GM18498 (cell line): ENCODE results near the gene MEI1.

ENCODE experiments used
- ATAC-seq: cut with Tn5 transposase; IDR thresholded peaks from one replicate; pipeline ENCODE4 v1.9.1; 2021; ENCODE audit warnings: mild to moderate bottlenecking, moderate library complexity; ENCODE audit not compliant: unreplicated experiment

Gene MEI1

DNA sequence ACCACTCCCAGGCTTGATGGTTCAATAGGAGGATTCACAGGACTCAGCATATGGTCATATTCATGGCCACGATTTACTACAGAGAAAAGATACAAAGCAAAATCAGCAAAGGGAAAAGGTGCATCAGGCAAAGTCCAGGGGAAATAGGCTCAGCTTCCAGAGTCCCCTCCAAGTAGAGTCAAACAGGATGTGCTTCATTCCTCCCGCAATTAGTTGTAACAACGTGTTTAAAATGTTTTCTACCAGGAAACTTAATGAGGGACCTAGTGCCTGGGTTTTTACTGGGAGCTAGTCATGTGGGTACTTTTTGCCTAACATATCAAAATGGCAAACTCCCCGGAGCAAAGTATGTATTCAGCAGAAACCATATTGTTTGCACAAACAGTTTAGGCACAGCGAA is 118.7 kb downstream of the MEI1 start:
- ATAC-seq: no peak

GRCh38 chr22:41818596-41818995 is 119.3 kb downstream of the MEI1 start:
- ATAC-seq: no peak

DNA sequence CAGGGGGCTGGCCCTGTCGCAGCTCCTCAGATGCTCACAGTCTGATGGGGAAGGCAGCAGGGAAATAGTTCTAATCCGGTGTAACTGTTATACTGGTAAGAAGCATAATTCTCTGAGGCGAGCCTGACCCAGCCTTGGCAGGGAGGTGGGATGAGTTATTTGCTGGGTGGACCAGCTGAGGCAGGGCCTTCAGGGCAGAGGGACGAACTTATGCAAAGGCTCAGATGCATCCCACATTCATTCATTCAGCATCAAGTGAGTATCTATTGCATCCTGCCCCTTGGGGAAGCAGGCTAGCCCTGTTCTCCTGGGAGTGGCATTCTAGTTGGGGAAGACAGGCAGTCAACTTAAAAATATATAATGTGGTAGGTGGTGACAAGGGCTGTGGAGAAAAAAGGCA is 120.0 kb downstream of the MEI1 start:
- ATAC-seq: no peak

GRCh38 chr22:41820447-41820846 is 121.1 kb downstream of the MEI1 start:
- ATAC-seq: no peak

- no peak for ATAC-seq
Observed at GRCh38 chr22:41821471-41822316, 122.4 kb downstream of the MEI1 start.

DNA sequence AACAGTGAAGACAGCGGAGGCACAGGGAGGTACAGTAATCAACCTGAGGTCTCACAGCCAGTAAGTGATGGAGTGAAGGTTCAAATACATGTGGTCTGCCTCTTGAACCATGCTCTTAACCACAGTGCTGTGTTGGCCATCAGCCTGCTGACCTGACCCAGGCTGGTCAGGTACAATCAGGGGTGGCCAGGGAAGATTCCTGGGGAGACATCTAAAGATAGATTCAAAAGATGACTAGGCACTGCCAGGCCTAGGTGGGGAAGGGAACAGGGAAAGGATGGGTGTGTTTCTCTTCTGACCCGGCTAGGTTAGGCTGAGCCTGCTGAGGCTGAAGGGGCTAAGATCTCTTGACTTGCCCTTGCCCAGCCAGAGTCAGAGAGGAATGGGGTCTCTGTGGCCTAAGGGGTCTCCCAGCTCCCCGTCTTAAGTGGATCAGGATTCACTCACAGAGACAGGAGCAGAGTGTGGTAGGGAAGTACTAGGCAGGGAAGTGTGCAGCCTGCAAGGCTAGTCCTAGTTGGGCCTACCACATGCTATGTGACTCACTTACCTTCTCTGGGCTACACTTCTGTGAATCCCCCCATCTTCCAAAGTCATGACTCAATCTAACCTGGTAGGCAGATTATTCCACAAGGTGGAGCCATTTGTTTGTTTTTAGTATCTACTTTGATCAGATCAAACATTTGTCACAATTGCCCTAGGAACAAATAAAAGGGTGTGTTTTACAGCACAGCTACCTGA is 123.2 kb downstream of the MEI1 start:
- ATAC-seq: no peak

DNA sequence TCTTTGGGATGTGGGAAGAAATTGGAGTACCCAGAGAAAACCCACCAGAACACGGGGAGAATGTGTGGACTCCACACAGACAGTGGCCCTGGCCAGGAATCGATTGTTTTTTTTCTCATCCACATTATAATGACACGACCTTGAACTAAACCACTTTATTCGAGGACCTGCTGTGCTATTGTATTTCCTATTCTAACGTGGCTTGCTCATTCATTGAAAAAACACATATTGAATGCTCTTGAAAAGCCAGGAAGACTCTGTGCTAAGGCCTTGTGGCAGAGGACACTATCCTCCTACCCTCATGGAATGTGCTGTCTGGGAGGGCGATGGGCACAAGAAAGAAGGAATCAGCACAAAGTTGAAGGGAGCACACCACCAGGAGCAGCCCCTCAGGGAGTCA is 124.5 kb downstream of the MEI1 start:
- no peak for ATAC-seq

DNA sequence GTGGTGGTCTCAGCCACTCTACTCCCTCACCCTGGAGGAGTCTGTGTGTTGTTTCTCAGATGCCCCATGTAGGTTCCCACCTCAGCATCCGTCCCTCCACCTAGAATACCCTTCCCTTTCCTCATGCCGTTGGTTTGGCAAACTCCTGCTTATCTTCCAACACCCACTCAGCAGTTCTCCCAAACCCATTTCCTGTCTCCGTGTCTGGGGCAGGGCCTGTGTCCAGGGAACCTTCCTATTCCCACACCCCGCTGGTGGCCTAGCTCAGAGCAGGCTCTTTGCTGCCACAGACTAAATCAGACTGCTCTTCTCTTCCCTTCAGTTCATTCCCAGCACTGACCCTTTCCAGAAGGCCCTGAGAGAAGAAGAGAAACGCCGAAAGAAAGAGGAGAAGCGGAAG is 126.1 kb downstream of the MEI1 start:
- ATAC-seq: no peak

- ATAC-seq: no peak
Observed at GRCh38 chr22:41826021-41826420, 126.7 kb downstream of the MEI1 start.

GRCh38 chr22:41826430-41827383 is 127.4 kb downstream of the MEI1 start:
- ATAC-seq: no peak

GRCh38 chr22:41827671-41828070 is 128.4 kb downstream of the MEI1 start:
- no peak for ATAC-seq

DNA sequence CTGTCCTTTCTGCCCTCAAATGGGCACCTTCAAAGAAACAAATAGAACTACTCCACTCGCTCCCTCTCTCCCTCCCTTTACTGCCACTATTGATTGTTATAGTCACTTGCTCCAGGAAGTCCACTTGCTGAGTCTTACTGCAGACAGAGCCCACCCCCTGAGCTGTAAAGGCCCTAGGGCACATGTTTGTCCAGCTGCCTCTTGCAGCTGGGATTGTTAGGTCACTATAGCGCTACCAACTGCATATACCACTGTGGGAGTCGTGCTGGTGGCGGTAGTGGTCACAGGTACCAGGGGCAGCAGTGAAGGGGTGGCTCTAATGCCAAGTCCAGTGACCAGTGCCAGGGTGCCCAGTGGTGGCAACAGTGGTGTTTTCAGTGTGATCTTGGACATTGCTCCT is 129.2 kb downstream of the MEI1 start:
- no peak for ATAC-seq

GRCh38 chr22:41830174-41830573 is 130.9 kb downstream of the MEI1 start:
- no peak for ATAC-seq

DNA sequence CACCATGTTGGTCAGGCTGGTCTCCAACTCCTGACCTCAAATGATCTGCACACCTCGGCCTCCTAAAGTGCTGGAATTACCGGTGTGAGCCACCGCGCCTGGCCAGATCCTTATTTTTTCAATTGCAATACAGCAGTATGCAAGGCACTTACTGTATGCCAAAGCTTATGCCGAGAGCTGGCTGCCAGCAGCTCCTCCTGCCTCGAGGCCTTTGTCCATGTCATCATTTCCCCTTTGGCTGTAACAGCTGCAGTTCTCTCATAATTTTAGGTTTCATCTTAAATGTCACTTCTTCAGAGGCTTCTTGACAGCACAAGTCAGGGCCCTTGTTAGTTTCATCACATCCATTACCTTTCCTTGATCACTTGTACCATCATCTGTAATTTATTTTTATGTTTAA is 132.1 kb downstream of the MEI1 start:
- ATAC-seq: no peak

- no peak for ATAC-seq
Observed at GRCh38 chr22:41831828-41832552, 132.7 kb downstream of the MEI1 start.

GRCh38 chr22:41832553-41833368 is 133.5 kb downstream of the MEI1 start, which contains the start of gene SREBF2:
TSS of gene SREBF2 (plus strand) at chr22:41833105. CDS start at chr22:41833271, 166 bp downstream.
- peak; percentile 87 for ATAC-seq

DNA sequence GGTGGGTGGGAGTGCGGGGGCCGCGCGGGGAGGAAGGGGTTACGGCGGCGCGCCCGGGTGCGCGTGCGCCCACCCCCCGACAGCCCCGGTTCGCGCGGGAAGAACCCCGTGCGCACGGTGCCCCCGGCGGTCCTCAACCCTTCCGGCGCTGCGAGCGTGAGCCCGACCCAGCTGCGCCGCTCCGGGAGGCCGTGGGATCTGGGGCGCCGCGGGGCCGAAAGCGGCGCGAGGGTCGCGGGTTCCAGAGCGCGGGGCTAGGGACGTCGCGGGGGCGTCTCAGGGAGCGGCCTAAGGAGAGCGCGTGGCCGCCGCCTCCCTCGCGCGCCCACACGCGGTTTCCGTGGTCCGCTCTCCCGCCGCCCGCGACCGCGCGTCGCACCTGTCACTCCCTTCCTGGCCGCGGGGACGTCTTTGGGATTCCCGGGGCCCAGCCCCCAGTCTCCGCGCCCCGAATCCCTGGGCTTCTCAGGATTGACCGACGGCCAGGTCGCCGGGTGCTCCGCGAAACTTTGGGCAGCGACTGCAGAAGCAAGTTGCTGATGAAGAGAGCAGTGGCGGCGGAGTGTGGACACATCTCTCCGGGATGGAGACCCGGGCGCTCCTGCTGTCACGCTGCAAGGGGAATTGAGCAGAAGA is 134.2 kb downstream of the MEI1 start:
- ATAC-seq: peak; percentile 19

DNA sequence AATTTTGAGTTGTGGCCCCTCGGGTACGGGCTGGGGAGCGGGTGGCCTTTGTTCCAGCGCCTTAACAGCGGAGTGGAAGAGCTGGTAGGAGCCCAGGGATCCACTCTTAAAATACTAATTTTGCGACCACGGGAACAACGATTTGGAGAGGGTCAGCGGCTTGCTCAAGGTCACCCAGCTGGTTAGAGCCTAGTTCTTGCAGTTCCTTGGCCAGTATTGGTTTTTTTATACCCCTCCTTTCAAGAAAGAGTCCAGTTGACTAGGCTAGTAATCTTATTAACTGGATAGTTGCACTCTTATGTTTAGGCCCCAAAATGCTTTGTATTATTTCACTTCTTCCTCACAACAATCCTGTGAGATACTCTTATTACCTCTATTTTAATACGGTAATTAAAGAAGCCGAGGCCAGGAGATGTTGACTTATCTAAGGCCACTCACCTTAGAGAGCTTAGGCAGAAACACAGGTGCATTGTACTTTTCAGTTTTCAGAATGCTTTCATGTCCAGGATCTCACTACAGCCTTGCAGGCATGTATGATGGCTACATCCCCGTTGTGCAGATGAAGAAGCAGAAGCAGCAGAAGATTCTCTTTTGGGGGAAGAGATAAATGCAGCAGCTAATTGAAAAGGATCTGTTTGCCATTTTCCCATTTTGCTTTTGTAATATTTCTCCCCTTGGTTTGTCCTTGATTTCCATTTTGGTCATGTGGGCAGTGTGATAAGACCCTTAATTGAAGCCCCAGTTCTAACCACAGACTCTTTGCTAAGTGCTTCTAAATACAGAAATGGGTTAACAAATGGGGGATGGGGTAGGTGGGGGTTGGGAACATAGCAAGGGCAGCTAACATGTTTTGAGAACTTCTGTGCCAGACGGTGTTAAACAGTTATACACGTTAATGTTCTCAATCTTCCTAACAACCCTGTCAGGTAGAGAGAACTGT is 135.0 kb downstream of the MEI1 start:
- no peak for ATAC-seq
